IMR-90 (cell line): ENCODE measurements around the gene CTBP1. TPM values are rescaled to one million over a fixed set of nuclear protein-coding genes. Genes with fewer than 3 reads are reported as not detected.

Source experiments
- ATAC-seq: fragments of 200-7000 bp; cut with Tn5 transposase; 2 replicates; pipeline ENCODE4 v1.9.1; 2020; ENCODE audit warnings: low read depth, mild to moderate bottlenecking, moderate library complexity
- BruUV-seq: library from RNA; stranded (reverse); fragments of 400-500 nt; replicated peaks from 2 replicates; lab custom pipeline; 2021; lab: Mats Ljungman, UMichigan
- CTCF ChIA-PET: fragments of 300-600 bp; formaldehyde crosslinking; extraction: SDS; loops from one replicate; lab custom pipeline; 2021; ENCODE audit warnings: antibody characterized with exemption; lab: Yijun Ruan, JAX
- POLR2A ChIA-PET: fragments of 300-600 bp; sonication (Branson Sonifier 250); formaldehyde crosslinking; loops from one replicate; lab custom pipeline; 2022; ENCODE audit warnings: antibody characterized with exemption; ENCODE audit not compliant: unreplicated experiment; lab: Charles Lee
- DNase-seq: peaks from one replicate; pipeline ENCODE4 v3.0.0; 2013
- H2AFZ ChIP-seq: replicated peaks from 2 replicates; pipeline ENCODE3; 2013; ENCODE audit warnings: low read length, mild to moderate bottlenecking; ENCODE audit not compliant: poor library complexity
- H2AK5ac ChIP-seq: 2 replicates; pipeline ENCODE4 v1.6.1; 2013; ENCODE audit warnings: low read depth, low read length, inconsistent platforms
- H2AK9ac ChIP-seq: replicated peaks from 2 replicates; pipeline ENCODE3; 2013; ENCODE audit warnings: mild to moderate bottlenecking, low read depth, low read length, moderate library complexity; ENCODE audit not compliant: poor library complexity
- H2BK120ac ChIP-seq: 2 replicates; pipeline ENCODE4 v1.6.1; 2013; ENCODE audit warnings: low read depth, low read length, inconsistent platforms
- H2BK15ac ChIP-seq: 3 replicates; pipeline ENCODE4 v1.6.1; 2013; ENCODE audit warnings: low read depth, low read length, inconsistent platforms
- H2BK20ac ChIP-seq: 2 replicates; pipeline ENCODE4 v1.6.1; 2013; ENCODE audit warnings: low read depth, mild to moderate bottlenecking, inconsistent platforms, low read length, moderate library complexity
- H2BK5ac ChIP-seq: 2 replicates; pipeline ENCODE4 v1.6.1; 2013; ENCODE audit warnings: mild to moderate bottlenecking, low read depth, low read length, inconsistent platforms; ENCODE audit not compliant: poor library complexity, severe bottlenecking
- H3K14ac ChIP-seq: replicated peaks from 2 replicates; pipeline ENCODE4 v1.6.1; 2013; ENCODE audit warnings: low read depth, low read length, inconsistent platforms
- H3K18ac ChIP-seq: 2 replicates; pipeline ENCODE4 v1.6.1; 2013; ENCODE audit warnings: low read depth, low read length, control low read depth
- H3K23ac ChIP-seq: 2 replicates; pipeline ENCODE4 v1.6.1; 2013; ENCODE audit warnings: low read depth, low read length, inconsistent platforms
- H3K27ac ChIP-seq: 2 replicates; pipeline ENCODE4 v1.5.1; 2013; ENCODE audit warnings: mild to moderate bottlenecking, control low read depth, low read length; ENCODE audit not compliant: insufficient read depth
- H3K27me3 ChIP-seq: 2 replicates; pipeline ENCODE4 v1.6.1; 2013; ENCODE audit warnings: low read length; ENCODE audit not compliant: control insufficient read depth, insufficient read depth
- H3K36me3 ChIP-seq: 2 replicates; pipeline ENCODE4 v1.6.1; 2013; ENCODE audit warnings: low read length, mixed read lengths; ENCODE audit not compliant: control insufficient read depth, insufficient read depth
- H3K4ac ChIP-seq: 2 replicates; pipeline ENCODE4 v1.6.1; 2013; ENCODE audit warnings: low read depth, low read length, inconsistent platforms
- H3K4me1 ChIP-seq: 2 replicates; pipeline ENCODE4 v1.6.1; 2013; ENCODE audit warnings: low read length, mixed read lengths; ENCODE audit not compliant: control insufficient read depth, insufficient read depth
- H3K4me2 ChIP-seq: 2 replicates; pipeline ENCODE4 v1.6.1; 2013; ENCODE audit warnings: low read depth, mild to moderate bottlenecking, control low read depth, low read length, moderate library complexity
- H3K4me3 ChIP-seq: 2 replicates; pipeline ENCODE4 v1.5.1; 2013; ENCODE audit warnings: low read depth, mild to moderate bottlenecking, control low read depth, low read length, moderate library complexity; ENCODE audit not compliant: insufficient read depth
- H3K56ac ChIP-seq: 2 replicates; pipeline ENCODE4 v1.6.1; 2013; ENCODE audit warnings: low read length, inconsistent platforms; ENCODE audit not compliant: insufficient read depth; ENCODE audit errors: extremely low read depth
- H3K79me1 ChIP-seq, 2 experiments: 2 replicates each; pipeline ENCODE4 v1.6.1; 2013; ENCODE audit warnings: low read length in 2 of 2, inconsistent platforms in 1 of 2, low read depth in 1 of 2
- H3K9ac ChIP-seq: 2 replicates; pipeline ENCODE4 v1.6.1; 2013; ENCODE audit warnings: low read depth, low read length, control low read depth
- H3K9me1 ChIP-seq: 2 replicates; pipeline ENCODE4 v1.6.1; 2013; ENCODE audit warnings: low read length, inconsistent platforms; ENCODE audit not compliant: insufficient read depth
- H3K9me3 ChIP-seq: 2 replicates; pipeline ENCODE4 v1.6.1; 2013; ENCODE audit warnings: low read length; ENCODE audit not compliant: control insufficient read depth, insufficient read depth
- H4K20me1 ChIP-seq: 2 replicates; pipeline ENCODE4 v1.6.1; 2013; ENCODE audit warnings: low read length, inconsistent platforms; ENCODE audit not compliant: insufficient read depth
- H4K5ac ChIP-seq: 2 replicates; pipeline ENCODE4 v1.6.1; 2013; ENCODE audit warnings: mild to moderate bottlenecking, low read depth, low read length, control low read depth
- H4K8ac ChIP-seq, 2 experiments: 2 replicates each; pipeline ENCODE4 v1.6.1; 2013; ENCODE audit warnings: low read depth in 2 of 2, low read length in 2 of 2, control low read depth in 1 of 2, inconsistent platforms in 1 of 2
- H4K91ac ChIP-seq: 2 replicates; pipeline ENCODE4 v1.6.1; 2013; ENCODE audit warnings: low read depth, low read length, inconsistent platforms; ENCODE audit not compliant: insufficient read depth
- BHLHE40 ChIP-seq: fragments of 150-350 bp; IDR thresholded peaks from 2 replicates; pipeline ENCODE4 v1.6.1; 2016; ENCODE audit warnings: mild to moderate bottlenecking, low read depth, low read length
- CEBPB ChIP-seq: IDR thresholded peaks from 2 replicates; pipeline ENCODE4 v1.6.1; 2012; ENCODE audit warnings: low read depth, low read length, improper control_type of control experiment
- CHD1 ChIP-seq: IDR thresholded peaks from 2 replicates; pipeline ENCODE4 v1.6.1; 2012; ENCODE audit warnings: low read depth, low read length, improper control_type of control experiment
- MAFK ChIP-seq: IDR thresholded peaks from 2 replicates; pipeline ENCODE4 v1.6.1; 2012; ENCODE audit warnings: low read depth, low read length, improper control_type of control experiment
- NFE2L2 ChIP-seq: fragments of 150-350 bp; IDR thresholded peaks from 2 replicates; pipeline ENCODE4 v1.6.1; 2016; ENCODE audit warnings: low read depth, mild to moderate bottlenecking, low read length
- POLR2A ChIP-seq: IDR thresholded peaks from 2 replicates; pipeline ENCODE4 v1.6.1; 2012; ENCODE audit warnings: mild to moderate bottlenecking, low read depth, low read length
- RAD21 ChIP-seq: IDR thresholded peaks from 2 replicates; pipeline ENCODE4 v1.6.1; 2012; ENCODE audit warnings: low read length, improper control_type of control experiment
- RCOR1 ChIP-seq: IDR thresholded peaks from 2 replicates; pipeline ENCODE4 v1.6.1; 2012; ENCODE audit warnings: mild to moderate bottlenecking, low read length, improper control_type of control experiment; ENCODE audit not compliant: insufficient replicate concordance
- RFX5 ChIP-seq: IDR thresholded peaks from 2 replicates; pipeline ENCODE4 v1.8.0; 2012; ENCODE audit warnings: low read depth, mild to moderate bottlenecking, low read length, moderate library complexity
- SMC3 ChIP-seq: fragments of 150-350 bp; IDR thresholded peaks from 2 replicates; pipeline ENCODE4 v1.6.1; 2016; ENCODE audit warnings: low read depth, mild to moderate bottlenecking, antibody characterized with exemption, low read length, moderate library complexity
- WGBS, 2 experiments: methylation state at CpG; one replicate each; pipeline versions ENCODE4 v1.1.5 to v1.1.7; 2013; ENCODE audit warnings: missing lambda C conversion rate in 2 of 2; ENCODE audit not compliant: insufficient read length in 1 of 2; ENCODE audit errors: extremely low coverage in 2 of 2; 5-methylcytosine and 5-hydroxymethylcytosine counted together
- dilution Hi-C: fragments of 300-500 bp; cut with HindIII; formaldehyde crosslinking; loops from one replicate; pipeline ENCODE4 v1.14.3; 2018; ENCODE audit warnings: low sequenced_read_pairs; ENCODE audit not compliant: unreplicated experiment
- in situ Hi-C: fragments of 300-500 bp; cut with MboI; formaldehyde crosslinking; loops from 3 replicates; pipeline ENCODE4 v1.14.3; 2019; ENCODE audit warnings: low sequenced_read_pairs, inconsistent platforms, mixed read lengths
- intact Hi-C: fragments of 100-400 bp; cut with micrococcal nuclease; formaldehyde crosslinking; loops from 2 replicates; pipeline ENCODE4 v1.10.0; 2022
- polyA plus RNA-seq, 3 experiments: library from polyadenylated mRNA; depleted of rRNA; stranded (reverse); fragments of >200 nt; gene quantifications; 2 replicates each; pipeline ENCODE4 v1.2.3, GENCODE V29; 2012; ENCODE audit warnings: low replicate concordance in 1 of 3
- total RNA-seq: library from RNA; depleted of rRNA; stranded (reverse); fragments of >200 nt; gene quantifications from 2 replicates; pipeline ENCODE4 v1.2.3, GENCODE V29; 2012
- TF ChIP-seq, protein P1 (sequence below): fragments of 150-350 bp; IDR thresholded peaks from 2 replicates; pipeline ENCODE4 v1.6.1; 2016; ENCODE audit warnings: low read depth, mild to moderate bottlenecking, low read length, moderate library complexity, borderline replicate concordance
- TF ChIP-seq, protein P2 (sequence below): fragments of 150-350 bp; IDR thresholded peaks from 2 replicates; pipeline ENCODE4 v1.6.1; 2017; ENCODE audit warnings: mild to moderate bottlenecking, antibody characterized with exemption, low read length, low read depth
- TF ChIP-seq, protein P3 (sequence below): conservative IDR thresholded peaks from 2 replicates; pipeline ENCODE4 v1.5.1; 2012; ENCODE audit warnings: mild to moderate bottlenecking, low read depth, low read length, improper control_type of control experiment

Gene CTBP1
- total and polyA plus RNA-seq, 2 of the 4 experiments (the other 2 are of a cell fraction) = 147 to 212 TPM

DNA sequence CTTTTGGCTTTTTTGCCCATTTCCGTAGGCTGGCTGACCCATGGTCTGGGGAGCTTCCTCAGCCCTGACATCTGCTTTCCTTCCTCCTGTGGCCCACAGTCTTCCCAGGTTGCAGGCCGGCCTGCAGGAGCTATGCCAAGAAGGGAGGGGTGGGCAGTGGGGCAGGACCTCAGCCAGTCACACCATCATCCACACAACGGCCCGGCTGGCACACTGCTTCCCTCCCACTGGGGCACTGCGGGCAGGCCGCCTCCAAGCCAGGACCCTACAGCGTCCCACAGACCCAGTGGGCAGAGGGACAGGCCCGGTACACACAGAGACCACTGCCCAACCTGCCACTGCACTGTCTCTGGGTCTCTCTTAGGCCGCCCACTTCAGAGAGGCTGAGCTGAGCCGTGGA, 38.0 kb downstream of the CTBP1 start:
- H3K9me3 ChIP-seq = no peaks in the 10 kb centered on the region
- peaks cover 0 to 41% of the 10 kb centered on the region in 2 experiments for H3K79me1 ChIP-seq
- no peak overlapping the region for H3K56ac ChIP-seq
- 90% methylated on average over 2 of the region's 10 CpGs; no CpG with 5 or more reads in 1 of the 2 experiments for WGBS, 2 experiments
- no peak overlapping the region for H2AFZ ChIP-seq
- no TSS peak for BruUV-seq
- peak overlapping the region; percentile 15; the same call in 1 of the 2 replicates for H4K91ac ChIP-seq
- TF ChIP-seq MAFK (no peak), CEBPB (no peak), RAD21 (no peak), BHLHE40 (no peak), NFE2L2 (no peak), SMC3 (no peak), RFX5 (no peak), CHD1 (no peak), POLR2A (no peak), RCOR1 (no peak)
- TF ChIP-seq, protein P1, sequence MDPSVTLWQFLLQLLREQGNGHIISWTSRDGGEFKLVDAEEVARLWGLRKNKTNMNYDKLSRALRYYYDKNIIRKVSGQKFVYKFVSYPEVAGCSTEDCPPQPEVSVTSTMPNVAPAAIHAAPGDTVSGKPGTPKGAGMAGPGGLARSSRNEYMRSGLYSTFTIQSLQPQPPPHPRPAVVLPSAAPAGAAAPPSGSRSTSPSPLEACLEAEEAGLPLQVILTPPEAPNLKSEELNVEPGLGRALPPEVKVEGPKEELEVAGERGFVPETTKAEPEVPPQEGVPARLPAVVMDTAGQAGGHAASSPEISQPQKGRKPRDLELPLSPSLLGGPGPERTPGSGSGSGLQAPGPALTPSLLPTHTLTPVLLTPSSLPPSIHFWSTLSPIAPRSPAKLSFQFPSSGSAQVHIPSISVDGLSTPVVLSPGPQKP = no peak
- TF ChIP-seq, protein P2, sequence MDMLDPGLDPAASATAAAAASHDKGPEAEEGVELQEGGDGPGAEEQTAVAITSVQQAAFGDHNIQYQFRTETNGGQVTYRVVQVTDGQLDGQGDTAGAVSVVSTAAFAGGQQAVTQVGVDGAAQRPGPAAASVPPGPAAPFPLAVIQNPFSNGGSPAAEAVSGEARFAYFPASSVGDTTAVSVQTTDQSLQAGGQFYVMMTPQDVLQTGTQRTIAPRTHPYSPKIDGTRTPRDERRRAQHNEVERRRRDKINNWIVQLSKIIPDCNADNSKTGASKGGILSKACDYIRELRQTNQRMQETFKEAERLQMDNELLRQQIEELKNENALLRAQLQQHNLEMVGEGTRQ = no peak
- TF ChIP-seq, protein P3, sequence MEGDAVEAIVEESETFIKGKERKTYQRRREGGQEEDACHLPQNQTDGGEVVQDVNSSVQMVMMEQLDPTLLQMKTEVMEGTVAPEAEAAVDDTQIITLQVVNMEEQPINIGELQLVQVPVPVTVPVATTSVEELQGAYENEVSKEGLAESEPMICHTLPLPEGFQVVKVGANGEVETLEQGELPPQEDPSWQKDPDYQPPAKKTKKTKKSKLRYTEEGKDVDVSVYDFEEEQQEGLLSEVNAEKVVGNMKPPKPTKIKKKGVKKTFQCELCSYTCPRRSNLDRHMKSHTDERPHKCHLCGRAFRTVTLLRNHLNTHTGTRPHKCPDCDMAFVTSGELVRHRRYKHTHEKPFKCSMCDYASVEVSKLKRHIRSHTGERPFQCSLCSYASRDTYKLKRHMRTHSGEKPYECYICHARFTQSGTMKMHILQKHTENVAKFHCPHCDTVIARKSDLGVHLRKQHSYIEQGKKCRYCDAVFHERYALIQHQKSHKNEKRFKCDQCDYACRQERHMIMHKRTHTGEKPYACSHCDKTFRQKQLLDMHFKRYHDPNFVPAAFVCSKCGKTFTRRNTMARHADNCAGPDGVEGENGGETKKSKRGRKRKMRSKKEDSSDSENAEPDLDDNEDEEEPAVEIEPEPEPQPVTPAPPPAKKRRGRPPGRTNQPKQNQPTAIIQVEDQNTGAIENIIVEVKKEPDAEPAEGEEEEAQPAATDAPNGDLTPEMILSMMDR = no peak
- H3K4ac ChIP-seq = peak overlapping the region; percentile 95
- no peak overlapping the region; the same call in 1 of the 2 replicates for H2BK20ac ChIP-seq
- peak overlapping the region; percentile 51; the same call in 1 of the 2 replicates for H3K27ac ChIP-seq
- peaks cover 52% of the 10 kb centered on the region for H3K36me3 ChIP-seq
- H2BK15ac ChIP-seq = no peak overlapping the region
- peak overlapping the region; percentile 57; the same call in 1 of the 2 replicates for H2AK5ac ChIP-seq
- H3K4me3 ChIP-seq = no peak overlapping the region
- H3K27me3 ChIP-seq = no peaks in the 10 kb centered on the region
- peaks cover 15% of the 10 kb centered on the region for H3K9me1 ChIP-seq
- H3K4me1 ChIP-seq = peaks cover 34% of the 10 kb centered on the region
- no peak overlapping the region for H3K23ac ChIP-seq
- ATAC-seq (no peak), DNase-seq (no peak)
- no peaks in the 10 kb centered on the region; the same call in 1 of the 2 replicates for H4K20me1 ChIP-seq
- intact Hi-C loops = loop anchor here (1.0 kb wide), 1 partner anchor 81 kb away; no protein-coding TSS in a partner anchor
- peak overlapping the region; percentile 20; the same call in 1 of the 2 replicates for H3K9ac ChIP-seq
- peak overlapping the region; percentile 11 for H2AK9ac ChIP-seq
- peak overlapping the region; percentile 53; the same call in 1 of the 2 replicates for H2BK120ac ChIP-seq
- H3K14ac ChIP-seq = peak overlapping the region; percentile 91
- peak overlapping the region; percentile 26; the same call in 1 of the 2 replicates for H4K5ac ChIP-seq
- dilution Hi-C loops = no loop called here
- in situ Hi-C loops = no loop called here
- H3K4me2 ChIP-seq = no peak overlapping the region
- H3K18ac ChIP-seq = no peak overlapping the region; the same call in 1 of the 2 replicates
- H4K8ac ChIP-seq = peak overlapping the region in 1 of 2 experiments; percentile 6; a peak in 3 of 4 replicates
- ChIA-PET CTCF (no interaction called here), POLR2A (no interaction called here)
- peak overlapping the region; percentile 4 for H2BK5ac ChIP-seq
